SU-DHL-6 (cell line): ENCODE results near the gene CTNNBIP1.
"Not testable (repeated sequence)": the region's sequence is repeated elsewhere in the genome, so short reads cannot be mapped to it uniquely, and the experiment has no call there.

Experiments
- H2AFZ ChIP-seq: fragments of 200-600 bp; sonication (generic); 2 replicates; pipeline ENCODE4 v1.6.1; 2014; ENCODE audit warnings: low read depth, mild to moderate bottlenecking, moderate library complexity, mixed read lengths, antibody characterized with exemption, low read length; ENCODE audit not compliant: severe bottlenecking
- H3F3A ChIP-seq: fragments of 200-600 bp; shearing (Covaris generic); 2 replicates; pipeline ENCODE4 v1.6.0; 2016; ENCODE audit warnings: antibody characterized with exemption, mild to moderate bottlenecking; ENCODE audit not compliant: insufficient read depth
- H3K27ac ChIP-seq: fragments of 200-600 bp; sonication (generic); 2 replicates; pipeline ENCODE4 v1.5.1; 2016; ENCODE audit warnings: low read depth, mild to moderate bottlenecking, low read length, moderate library complexity, mixed read lengths
- H3K27me3 ChIP-seq: fragments of 200-600 bp; sonication (generic), shearing (Covaris generic); 2 replicates; pipeline ENCODE4 v1.6.0; 2014; ENCODE audit warnings: mild to moderate bottlenecking, low read length
- H3K36me3 ChIP-seq: fragments of 200-600 bp; sonication (generic); 2 replicates; pipeline ENCODE4 v1.6.1; 2014; ENCODE audit warnings: mild to moderate bottlenecking, low read length, mixed read lengths
- H3K4me2 ChIP-seq: fragments of 300-600, 200-600 bp; shearing (Covaris generic), sonication (generic); 2 replicates; pipeline ENCODE4 v1.6.0; 2014; ENCODE audit warnings: low read length, low read depth, mild to moderate bottlenecking; ENCODE audit not compliant: poor library complexity, severe bottlenecking
- H3K4me3 ChIP-seq: fragments of 200-600 bp; sonication (generic); 2 replicates; pipeline ENCODE4 v1.5.1; 2014; ENCODE audit warnings: antibody characterized with exemption, low read length, mild to moderate bottlenecking, mixed read lengths; ENCODE audit not compliant: insufficient read depth, poor library complexity, severe bottlenecking
- H3K79me2 ChIP-seq: fragments of 200-600 bp; sonication (generic); 2 replicates; pipeline ENCODE4 v1.6.1; 2014; ENCODE audit warnings: mild to moderate bottlenecking, low read length, moderate library complexity; ENCODE audit not compliant: insufficient read depth
- H3K9ac ChIP-seq: fragments of 200-600 bp; sonication (generic); 2 replicates; pipeline ENCODE4 v1.7.0; 2014; ENCODE audit warnings: mild to moderate bottlenecking, low read length
- H3K9me2 ChIP-seq: fragments of 200-600 bp; sonication (generic); replicated peaks from 2 replicates; pipeline ENCODE4 v1.6.1; 2014; ENCODE audit warnings: low read length; ENCODE audit not compliant: insufficient read depth
- H3K9me3 ChIP-seq: fragments of 200-600 bp; sonication (generic); 2 replicates; pipeline ENCODE4 v1.6.1; 2014; ENCODE audit warnings: low read length, mixed read lengths; ENCODE audit not compliant: insufficient read depth
- H4K20me1 ChIP-seq: fragments of 200-600 bp; sonication (generic); 2 replicates; pipeline ENCODE4 v1.6.1; 2014; ENCODE audit warnings: low read depth, mild to moderate bottlenecking, antibody characterized with exemption, low read length, moderate library complexity, mixed read lengths
- EZH2phosphoT487 ChIP-seq: fragments of 200-600 bp; sonication (generic), shearing (Covaris generic); conservative IDR thresholded peaks from 2 replicates; pipeline ENCODE4 v1.6.1; 2018; ENCODE audit warnings: mild to moderate bottlenecking, antibody characterized with exemption, low read length, moderate library complexity, mixed read lengths
- TF ChIP-seq, protein P1 (sequence below): fragments of 200-600 bp; sonication (generic); IDR thresholded peaks from one replicate; pipeline ENCODE4 v1.5.1; 2017; ENCODE audit warnings: antibody characterized with exemption, mild to moderate bottlenecking, low read length, moderate library complexity; ENCODE audit not compliant: insufficient read depth, poor library complexity, severe bottlenecking

The CTNNBIP1 gene

DNA sequence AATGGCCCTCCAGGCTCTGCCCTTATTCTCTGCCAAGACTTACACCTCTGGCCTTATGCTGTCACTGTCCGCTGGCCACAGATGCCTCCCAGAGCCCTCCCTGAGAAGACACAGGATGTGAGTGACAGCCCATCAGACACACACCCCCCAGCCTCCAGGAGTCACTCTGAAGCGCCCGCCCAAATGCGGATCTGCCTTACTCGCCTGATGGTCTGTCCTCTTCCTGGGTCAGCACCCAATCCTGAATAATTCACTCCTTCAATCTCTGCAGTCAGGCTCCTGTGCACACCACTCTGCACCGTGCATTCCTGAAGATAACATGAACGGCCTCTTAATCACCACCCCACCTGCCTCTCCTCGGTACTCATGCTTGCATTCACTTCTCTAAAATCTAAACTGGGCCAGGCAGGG lies 101.0 kb downstream of the CTNNBIP1 start:
- Histone ChIP-seq H3K4me2 (peak overlapping the region; percentile 64), H3K36me3 (peaks cover 9% of the 10 kb centered on the region; the same call in 1 of the 2 replicates), H3K27ac (peak overlapping the region; percentile 73), H3F3A (peaks cover 54% of the 10 kb centered on the region), H3K27me3 (no peaks in the 10 kb centered on the region), H4K20me1 (peaks cover 10% of the 10 kb centered on the region; the same call in 1 of the 2 replicates), H3K9me2 (no peaks in the 10 kb centered on the region), H2AFZ (no peak overlapping the region), H3K9me3 (no peaks in the 10 kb centered on the region), H3K79me2 (peaks cover 98% of the 10 kb centered on the region), H3K9ac (peak overlapping the region; percentile 11; the same call in 1 of the 2 replicates), H3K4me3 (no peak overlapping the region)
- TF ChIP-seq EZH2phosphoT487, result no peak
- TF ChIP-seq, protein P1, sequence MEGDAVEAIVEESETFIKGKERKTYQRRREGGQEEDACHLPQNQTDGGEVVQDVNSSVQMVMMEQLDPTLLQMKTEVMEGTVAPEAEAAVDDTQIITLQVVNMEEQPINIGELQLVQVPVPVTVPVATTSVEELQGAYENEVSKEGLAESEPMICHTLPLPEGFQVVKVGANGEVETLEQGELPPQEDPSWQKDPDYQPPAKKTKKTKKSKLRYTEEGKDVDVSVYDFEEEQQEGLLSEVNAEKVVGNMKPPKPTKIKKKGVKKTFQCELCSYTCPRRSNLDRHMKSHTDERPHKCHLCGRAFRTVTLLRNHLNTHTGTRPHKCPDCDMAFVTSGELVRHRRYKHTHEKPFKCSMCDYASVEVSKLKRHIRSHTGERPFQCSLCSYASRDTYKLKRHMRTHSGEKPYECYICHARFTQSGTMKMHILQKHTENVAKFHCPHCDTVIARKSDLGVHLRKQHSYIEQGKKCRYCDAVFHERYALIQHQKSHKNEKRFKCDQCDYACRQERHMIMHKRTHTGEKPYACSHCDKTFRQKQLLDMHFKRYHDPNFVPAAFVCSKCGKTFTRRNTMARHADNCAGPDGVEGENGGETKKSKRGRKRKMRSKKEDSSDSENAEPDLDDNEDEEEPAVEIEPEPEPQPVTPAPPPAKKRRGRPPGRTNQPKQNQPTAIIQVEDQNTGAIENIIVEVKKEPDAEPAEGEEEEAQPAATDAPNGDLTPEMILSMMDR, result no peak

DNA sequence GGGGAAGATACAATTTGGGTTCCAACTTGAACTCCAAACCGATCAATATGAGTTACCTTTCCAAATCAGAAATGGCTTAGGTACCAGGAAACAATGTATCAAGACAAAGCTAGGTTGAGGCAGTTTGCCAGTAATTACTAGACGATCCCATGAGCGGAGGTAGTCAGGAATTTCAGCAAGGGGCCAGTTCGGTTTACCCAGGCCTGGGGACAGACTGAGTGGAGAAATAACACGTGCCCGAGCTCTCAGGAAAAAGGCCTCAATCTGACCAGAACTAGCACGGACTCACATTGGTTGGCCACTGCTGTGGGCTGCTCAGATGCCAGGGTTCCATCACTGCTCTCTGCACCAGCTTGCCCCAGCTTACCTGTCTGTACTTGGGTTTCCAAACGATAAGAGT lies 101.6 kb downstream of the CTNNBIP1 start:
- Histone ChIP-seq H2AFZ (no peak overlapping the region), H3K36me3 (peaks cover 9% of the 10 kb centered on the region; the same call in 1 of the 2 replicates), H3K79me2 (peaks cover 98% of the 10 kb centered on the region), H3K27ac (peak overlapping the region; percentile 73), H3K9ac (peak overlapping the region; percentile 11; the same call in 1 of the 2 replicates), H3F3A (peaks cover 50% of the 10 kb centered on the region), H3K4me2 (peak overlapping the region; percentile 64), H3K4me3 (no peak overlapping the region), H4K20me1 (peaks cover 10% of the 10 kb centered on the region; the same call in 1 of the 2 replicates), H3K9me3 (no peaks in the 10 kb centered on the region), H3K9me2 (no peaks in the 10 kb centered on the region), H3K27me3 (no peaks in the 10 kb centered on the region)
- TF ChIP-seq, protein P1, result no peak
- no peak for TF ChIP-seq EZH2phosphoT487

GRCh38 chr1:9807541-9807940 lies 102.5 kb downstream of the CTNNBIP1 start:
- H3K4me3 ChIP-seq, result no peak overlapping the region
- no peaks in the 10 kb centered on the region for H3K9me2 ChIP-seq
- H3K36me3 ChIP-seq, result peaks cover 9% of the 10 kb centered on the region; the same call in 1 of the 2 replicates
- no peak overlapping the region for H2AFZ ChIP-seq
- H3K4me2 ChIP-seq, result peak overlapping the region; percentile 64
- peaks cover 52% of the 10 kb centered on the region for H3F3A ChIP-seq
- H4K20me1 ChIP-seq, result peaks cover 10% of the 10 kb centered on the region; the same call in 1 of the 2 replicates
- H3K27ac ChIP-seq, result peak overlapping the region; percentile 73
- H3K9me3 ChIP-seq, result no peaks in the 10 kb centered on the region
- H3K9ac ChIP-seq, result peak overlapping the region; percentile 10; the same call in 1 of the 2 replicates
- H3K79me2 ChIP-seq, result peaks cover 98% of the 10 kb centered on the region
- H3K27me3 ChIP-seq, result no peaks in the 10 kb centered on the region
- TF ChIP-seq EZH2phosphoT487, result no peak
- TF ChIP-seq, protein P1, result no peak

DNA sequence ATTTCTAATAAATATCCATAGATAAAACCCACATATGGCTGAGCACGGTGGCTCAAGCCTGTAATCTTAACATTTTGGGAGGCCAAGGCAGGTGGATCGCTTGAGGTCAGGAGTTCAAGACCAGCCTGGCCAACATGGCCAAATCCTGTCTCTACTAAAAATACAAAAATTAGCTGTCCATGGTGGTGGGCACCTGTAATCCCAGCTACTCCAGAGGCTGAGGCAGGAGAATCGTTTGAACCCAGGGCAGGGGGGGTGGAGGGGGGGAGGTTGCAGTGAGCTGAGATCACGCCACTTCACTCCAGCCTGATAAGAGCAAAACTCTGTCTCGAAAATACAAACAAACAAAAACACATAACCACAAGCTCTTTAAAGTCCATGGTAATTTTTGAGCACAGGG lies 104.1 kb downstream of the CTNNBIP1 start:
- H3K9ac ChIP-seq, H4K20me1 ChIP-seq, H3K4me3 ChIP-seq, H2AFZ ChIP-seq, H3K27me3 ChIP-seq, H3K9me3 ChIP-seq, H3K36me3 ChIP-seq, H3K9me2 ChIP-seq: not testable (repeated sequence)
- Histone ChIP-seq H3K27ac (peak overlapping the region; percentile 50; the same call in 1 of the 2 replicates), H3K79me2 (peaks cover 98% of the 10 kb centered on the region), H3K4me2 (peak overlapping the region; percentile 49), H3F3A (peaks cover 46% of the 10 kb centered on the region)
